NCI-H2029 treated with DMSO at 0.1 percent for 48 hours (cell line): Measurements from ENCODE around the gene XPR1.

Source experiments
- DNase-seq: peaks from one replicate; lab custom pipeline; 2025; lab: John Stamatoyannopoulos, UW

XPR1 gene

DNA sequence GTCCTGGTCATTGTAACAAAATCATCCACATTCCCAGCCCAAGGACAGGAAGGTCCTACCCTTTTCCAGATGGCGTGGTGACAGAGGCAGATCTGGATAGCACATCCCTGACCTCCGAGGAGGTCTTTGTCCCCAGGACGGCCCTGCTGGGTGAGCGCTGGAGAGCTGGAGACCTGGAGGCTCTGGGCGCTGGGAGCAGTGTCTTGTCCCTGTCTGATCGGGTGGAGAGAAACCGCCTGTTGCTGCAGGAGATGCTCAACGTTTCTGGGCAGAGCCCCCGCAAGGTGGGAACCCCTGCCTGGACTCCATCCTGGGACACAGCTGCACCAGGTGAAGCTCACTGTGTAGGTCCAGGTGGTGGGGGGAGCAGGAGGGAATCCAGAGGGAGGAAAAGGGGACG, 284.9 kb downstream of the XPR1 start:
- no peak for DNase-seq

DNA sequence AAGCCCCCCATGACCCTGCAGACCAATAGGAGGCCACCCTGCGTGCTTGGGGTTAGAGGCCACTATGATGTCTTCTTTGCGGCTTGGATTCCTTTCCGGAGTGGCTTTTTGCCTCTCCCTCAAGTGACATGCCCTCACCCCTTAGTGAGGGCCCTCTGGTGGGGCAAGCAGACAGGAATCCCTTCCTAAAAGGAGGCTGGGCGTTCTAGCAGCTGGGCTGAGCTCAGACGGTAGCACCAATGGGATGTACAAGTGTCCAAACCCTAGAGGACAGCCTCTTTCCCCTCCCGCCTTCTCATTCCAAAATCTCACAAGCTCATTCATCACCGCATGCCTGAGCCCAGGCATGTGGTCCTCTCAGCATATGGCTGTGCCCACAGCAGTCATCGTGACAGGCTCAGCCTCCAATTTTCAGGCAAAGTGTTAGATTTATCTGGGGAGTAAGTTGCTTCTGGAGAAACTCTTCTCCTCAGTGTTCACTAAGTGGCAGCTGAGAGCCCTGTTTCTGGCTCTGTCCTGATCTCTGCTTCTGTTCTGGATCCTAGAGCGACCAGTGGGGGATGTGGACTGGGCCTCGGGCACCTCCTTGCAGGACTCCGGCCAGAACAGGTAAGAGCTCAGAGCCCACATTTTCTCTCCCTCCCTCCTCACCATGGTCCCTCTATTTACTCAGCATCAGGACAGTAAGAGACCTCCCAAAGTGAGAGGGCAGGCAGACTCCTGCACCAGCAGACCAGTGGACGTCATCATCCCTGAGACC, 285.7 kb downstream of the XPR1 start:
- DNase-seq: no peak

DNA sequence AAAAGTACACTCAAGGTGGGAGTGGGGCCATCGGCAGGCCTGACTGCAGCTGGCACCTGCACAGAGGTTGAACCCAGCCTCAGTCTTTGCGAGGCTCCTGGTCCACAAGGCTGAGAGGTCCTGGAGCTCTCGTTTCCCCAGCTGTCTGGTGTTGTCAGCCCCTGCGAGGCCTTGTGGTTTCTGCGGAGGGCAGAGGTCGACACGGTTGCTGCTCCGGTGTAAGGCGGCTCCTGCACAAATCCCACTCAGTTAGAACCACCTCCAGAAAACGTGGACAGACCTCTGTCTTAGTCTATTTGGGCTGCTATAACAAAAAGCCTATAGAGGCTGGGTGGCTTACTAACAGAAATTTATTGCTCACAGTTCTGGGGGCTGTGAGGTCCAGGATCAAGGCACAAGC, 286.7 kb downstream of the XPR1 start:
- DNase-seq: no peak

DNA sequence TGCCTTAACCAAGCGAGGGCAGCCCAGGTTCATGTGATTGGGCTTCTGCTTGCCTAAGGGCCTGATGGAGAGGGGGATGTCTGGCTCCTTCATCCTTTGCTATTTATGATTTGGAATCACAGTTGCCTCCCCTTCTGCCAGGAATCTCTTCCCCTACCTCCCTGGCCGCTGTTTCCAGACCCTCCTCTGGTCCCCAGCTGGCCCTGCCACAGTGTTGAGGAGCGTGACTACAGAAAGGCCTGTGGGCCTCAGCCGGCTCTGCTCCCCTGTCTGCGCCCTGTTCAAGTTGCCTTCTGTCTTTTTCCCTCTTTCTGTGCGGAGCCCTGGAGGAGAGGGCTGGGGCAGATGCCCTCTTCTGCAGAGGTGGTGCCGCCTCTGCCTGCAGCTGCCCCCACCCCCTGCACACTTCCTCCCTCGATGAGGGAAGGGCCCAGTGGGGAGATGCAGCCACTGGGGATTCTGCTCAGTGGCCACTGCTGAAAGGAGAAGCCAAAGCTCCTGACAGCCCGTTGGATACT, 287.4 kb downstream of the XPR1 start:
- DNase-seq: no peak

DNA sequence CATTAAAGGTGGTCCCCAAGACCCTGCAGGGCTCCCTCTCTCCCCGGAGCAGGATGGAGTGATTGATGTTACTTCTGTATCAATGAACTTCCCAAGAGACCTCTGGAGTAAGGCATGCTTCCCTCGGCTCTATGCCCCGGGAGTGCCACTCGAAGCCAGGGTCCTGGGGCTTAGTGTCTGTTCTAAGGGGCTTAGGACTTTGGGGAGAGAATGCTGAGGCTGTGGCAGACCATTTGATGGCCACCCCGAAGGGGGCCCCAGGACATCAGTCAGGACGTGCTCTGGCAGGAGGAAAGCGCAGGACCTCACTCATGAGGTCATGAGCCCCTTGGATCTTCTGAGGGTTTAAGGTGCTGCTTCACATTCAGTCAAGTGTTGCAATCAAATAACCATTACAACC, 288.4 kb downstream of the XPR1 start:
- DNase-seq: no peak

DNA sequence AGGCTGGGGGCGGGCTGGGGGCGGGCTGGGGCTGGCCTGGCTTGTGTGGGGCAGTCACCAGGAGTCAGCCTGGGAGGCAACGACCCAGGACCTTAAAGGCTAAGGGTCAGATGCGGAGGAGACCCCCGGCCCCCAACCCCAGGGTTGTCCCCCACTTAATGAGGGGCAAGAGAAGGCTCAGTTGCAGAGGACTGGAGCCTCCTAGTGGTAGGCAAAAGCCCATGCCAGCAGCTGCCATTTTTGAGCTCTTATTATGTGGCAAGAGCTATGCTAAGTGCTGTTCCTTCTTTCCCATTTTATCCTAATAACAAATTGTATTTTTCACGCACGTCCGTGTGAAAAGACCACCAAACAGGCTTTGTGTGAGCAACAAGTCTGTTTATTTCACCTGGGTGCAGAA, 288.9 kb downstream of the XPR1 start:
- no peak for DNase-seq

DNA sequence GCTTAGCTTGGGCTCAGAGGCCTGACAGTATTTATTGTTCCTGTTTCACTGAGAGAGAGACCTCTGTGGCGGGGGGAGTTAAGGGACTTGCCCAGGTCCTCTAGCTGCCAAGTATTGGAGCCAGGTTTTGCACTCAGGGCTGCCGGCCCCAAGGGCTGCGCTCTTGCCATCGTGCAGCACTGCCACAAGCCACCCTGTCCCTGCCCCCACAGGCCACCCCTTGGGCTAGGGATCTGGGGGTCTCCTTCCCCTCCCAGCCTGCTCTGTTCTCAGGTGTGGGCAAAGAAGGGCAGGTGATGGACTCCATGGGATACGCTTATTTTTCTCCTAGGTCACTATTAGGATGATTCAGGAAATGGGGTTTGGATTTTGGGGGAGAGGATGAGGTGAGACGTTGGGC, 289.6 kb downstream of the XPR1 start:
- no peak for DNase-seq

DNA sequence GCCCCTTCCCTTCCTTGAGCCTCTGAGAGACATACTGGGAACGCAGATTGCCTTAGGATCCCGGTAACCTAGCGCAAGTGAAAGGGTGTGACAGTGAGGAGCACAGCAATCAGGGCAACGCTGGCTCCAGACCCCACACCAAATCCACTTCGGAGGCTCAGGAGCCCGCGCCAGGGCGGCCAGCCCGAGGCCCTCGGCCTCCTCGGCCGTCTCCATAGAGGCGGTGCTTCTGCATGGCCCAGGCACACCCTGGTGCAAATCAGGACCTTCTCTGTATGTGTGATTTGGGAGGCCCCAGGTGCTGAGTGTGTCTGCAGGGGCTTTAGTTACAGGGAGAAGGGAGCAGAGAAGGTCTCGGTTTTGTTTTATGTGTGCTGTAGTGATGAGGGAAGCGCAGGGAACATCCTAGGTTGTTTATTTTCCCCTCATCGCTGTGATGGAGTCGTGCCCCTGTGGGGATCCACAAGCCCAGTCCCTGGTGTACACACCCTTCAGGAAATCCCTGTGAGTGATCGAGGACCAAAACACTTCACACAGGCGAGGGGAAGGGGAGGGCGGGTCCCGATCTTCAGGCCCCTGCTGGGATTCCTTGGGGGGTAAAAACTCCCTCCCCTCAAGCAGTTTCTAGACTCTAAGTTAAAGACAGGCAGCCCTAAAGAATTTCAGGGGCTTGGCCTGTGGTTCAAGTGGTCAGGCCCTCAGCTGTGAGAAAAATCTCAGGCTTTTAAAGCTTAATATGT, 290.2 kb downstream of the XPR1 start:
- DNase-seq: no peak

DNA sequence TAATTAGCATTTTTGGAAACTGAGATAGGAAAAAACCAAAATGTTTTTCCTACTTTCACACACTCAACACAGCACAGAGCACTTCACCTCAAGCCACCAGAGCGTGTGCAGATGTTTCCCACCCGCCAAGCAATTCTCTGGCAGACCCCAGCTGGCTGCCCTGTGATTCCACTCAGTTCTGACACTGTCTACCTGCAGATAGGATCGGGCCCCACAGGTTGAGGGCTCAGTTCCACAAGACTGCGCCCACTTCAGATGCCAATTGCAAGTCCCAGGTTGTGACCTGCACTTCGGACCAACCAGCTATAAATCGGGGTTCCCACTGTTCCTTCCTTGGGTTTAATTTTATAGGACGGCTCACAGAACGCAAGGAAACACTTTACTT, 290.8 kb downstream of the XPR1 start:
- no peak for DNase-seq

DNA sequence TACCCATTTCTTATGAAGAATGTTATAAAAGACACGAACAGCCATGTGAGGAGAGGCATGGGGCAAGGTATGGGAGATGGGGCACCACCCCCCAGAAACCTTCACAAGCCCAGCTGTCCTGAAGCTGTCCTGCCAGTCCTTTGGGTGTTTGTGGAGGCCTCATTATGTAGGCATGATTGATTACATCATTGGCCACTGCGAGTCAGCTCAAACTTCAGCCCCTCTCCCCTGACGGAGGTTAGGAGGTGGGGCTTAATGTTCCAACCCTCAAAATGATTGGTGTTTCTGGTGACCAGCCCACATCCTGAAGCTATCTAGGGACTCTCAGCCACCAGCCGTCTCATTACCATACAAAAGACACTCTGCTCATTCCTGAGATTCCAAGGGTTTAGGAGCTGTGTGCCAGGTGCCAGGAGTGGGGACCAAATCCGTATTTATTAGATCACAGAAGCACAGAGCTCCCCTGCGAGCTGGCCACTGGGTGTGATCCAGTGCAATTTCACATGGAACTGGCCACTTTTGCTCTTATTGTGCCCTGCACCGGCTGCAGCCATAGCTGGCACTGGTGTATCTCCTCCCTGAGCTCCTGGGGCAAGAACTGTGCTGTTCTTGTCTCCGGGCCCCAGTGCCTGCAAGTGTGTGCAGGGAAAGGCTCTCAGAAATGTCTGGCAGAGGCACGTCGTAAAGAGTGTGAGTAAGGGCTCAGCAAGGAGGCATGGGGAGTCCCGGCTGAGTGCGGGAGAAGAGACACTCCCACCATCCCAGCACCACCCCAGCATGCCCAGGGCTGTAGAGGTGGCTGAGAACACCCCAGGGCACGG, 291.4 kb downstream of the XPR1 start:
- no peak for DNase-seq

DNA sequence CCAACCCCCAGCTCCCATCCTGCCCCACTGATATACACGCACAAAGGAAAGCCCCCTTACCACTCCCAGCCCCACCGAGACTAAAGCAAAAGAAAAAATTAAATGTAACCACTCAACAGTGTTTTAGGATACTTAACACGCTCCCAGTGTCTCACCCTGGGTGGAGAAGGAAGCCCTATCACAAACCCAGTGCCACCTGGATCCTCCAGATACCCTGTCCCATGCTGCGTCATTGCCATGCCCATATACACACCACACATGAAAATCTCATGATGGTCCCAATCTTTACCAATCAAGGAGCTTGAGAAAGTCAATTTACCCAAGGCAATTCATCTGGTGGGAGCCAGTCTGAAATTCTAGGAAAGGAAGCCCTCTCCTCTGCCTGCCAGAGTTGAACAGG, 292.1 kb downstream of the XPR1 start:
- no peak for DNase-seq

DNA sequence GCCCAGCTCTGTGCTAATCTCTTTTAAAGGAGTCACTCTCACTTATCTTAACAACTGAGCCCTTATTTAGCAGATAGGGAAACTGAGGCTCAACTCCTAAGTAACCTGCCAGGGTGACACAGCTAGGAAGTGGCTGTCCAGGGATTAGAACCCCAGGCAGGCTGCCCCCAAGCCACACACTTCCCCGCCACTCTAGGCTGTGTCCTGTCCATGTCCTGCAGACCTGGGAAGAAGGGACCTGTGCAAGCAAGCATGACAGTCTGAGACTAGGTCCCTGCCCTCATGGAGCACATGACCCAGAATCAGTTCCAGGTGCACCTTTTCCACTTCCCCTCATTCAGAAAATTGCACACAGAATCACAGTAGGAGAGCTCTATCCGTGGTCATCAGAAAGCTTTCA, 293.1 kb downstream of the XPR1 start:
- no peak for DNase-seq

DNA sequence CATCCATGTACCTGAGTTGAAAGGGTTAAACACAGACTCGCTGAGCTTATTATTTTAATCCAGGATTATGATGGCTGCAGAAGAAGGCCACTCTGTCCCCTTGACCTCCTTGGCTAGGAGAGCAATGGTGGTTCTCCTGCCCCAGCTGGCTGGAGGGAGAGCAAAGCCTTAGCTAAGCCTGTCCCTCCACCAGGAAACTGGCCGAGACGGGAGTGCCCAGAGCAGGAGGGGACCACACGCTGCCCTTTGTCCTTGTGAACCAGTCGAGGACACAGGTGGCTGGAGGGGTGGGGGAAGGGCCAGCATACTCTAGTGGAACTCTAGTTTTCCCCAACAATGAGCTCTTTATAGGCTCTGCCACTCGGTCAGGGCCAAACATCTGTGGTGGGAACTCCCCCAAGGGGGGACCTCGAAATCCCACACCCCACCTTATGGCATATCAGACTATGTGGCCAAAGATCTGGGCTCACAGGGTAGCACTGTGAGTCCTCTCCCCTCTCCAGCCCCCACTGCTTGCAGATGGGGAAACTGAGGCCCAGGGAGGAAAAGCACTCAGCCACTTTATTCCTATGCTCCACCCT, 293.7 kb downstream of the XPR1 start:
- no peak for DNase-seq

DNA sequence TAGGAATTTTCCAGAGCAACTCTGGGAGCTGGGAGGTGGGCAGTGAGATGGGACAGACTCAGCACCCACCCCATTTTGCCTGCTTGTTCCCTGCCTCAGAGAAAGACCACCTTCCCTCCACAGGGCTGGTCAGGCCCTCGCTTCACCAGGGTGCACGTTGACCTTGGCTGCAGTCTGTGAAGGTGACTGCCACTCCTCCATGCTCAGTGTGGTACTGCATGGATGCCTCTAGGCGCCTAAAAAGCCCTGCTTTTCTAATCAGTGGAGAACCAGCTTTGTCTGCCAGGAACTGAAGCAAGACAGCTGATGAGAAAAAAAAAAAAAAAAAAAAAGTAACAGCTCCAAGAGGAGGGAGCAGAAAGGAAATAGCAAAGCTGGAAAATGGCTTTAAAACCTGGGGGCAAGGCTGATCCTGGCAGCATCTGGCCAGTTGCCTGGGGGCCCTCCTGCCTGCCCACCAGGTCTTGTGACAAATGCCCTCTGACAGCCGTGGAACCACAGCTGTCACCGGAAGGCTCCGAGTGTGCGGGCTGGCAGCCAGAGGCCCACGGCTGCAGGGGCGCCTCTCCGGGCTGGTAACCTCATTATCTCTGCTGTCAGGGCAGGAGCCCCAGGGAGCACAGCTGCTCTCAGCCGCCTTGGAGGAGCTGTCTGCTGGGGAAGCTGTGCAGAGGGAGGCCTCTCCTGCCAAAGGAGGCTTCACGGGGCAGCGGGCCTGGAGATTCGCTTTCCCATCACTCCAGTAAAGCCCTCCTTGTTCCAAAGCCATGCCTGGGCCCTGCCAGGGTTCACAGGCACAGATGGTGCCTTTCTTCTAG, 294.6 kb downstream of the XPR1 start:
- DNase-seq: peak; percentile 2

DNA sequence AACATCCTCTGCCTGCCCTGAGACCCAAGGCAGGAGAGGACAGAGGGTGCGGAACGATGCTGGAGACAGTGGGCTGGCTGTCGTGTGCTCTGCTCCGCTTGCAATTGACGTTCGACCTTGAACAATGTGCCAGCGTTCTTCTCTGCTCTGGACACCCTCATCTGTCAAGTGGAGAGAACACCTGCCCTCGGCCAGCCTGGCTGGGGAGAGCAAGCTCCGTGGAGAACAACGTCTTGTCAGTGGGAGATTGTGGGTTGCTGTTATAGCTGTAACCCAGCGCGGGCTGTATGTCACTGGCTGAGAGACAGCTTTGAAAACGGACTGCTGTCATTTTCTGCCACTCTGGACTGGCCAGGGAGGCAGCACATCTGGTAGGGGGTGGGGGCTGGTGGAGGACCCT, 295.5 kb downstream of the XPR1 start:
- peak; percentile 27 for DNase-seq

DNA sequence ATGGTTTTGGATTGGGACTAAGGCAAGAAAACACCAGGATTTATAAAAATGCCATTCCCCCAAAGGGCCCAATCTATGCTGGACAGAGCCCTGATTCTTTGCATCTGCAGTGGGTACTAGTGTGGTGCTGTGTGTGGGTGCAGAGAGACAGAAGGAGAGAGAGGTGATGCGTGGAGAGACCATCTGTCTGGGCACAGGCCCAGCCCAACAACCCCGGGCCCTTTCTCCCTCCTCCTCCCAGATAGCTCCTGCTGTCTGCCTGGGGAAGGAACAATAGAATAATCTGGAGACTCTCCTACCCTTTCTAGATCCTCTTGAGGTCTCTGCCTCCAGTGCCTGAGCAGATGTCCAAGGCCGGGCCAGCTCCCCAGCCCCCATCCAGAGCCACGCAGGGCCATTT, 296.0 kb downstream of the XPR1 start:
- DNase-seq: peak; percentile 51

DNA sequence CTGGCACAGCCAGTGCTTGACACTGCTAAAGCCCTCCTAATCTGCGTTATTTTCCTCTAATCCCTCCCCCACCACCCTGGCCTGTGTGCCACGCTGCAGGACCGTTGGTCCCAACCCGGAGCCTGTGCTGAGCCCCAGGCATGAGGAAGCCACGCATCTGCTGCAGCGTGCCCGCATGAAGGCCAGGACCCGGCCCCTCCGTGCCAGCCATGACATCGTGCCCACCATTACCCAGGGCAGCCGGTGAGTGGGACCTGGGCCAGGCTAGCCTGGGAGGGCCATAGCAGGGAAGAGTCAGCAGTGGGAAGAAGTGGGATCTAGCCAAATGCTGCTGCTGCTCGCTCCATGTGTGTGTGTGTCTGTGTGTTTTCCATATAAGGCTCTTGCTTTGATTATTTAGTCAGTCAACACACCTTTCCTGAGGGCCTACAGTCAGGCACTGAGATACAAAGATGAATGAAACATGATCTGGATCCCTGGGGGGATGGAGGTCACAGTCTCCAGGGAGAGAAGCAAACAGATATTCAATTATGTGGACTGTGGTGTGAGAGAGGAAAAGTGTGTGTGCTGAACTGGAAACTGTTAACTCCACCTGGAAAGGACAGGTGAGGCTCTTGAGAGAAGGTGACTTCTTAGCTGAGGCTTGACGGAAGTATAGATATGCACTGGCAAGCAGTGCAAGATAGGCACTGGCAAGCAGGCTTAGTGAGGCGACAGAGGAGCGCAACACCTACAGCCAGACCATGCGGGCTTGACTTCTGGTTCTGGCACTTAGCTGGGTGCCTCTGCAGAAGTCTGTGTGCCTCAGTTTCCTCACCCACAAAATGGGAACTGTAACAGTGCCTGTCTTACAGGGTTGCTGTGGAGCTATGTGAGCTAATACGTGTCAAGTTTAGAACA, 296.8 kb downstream of the XPR1 start:
- peak; percentile 43 for DNase-seq

DNA sequence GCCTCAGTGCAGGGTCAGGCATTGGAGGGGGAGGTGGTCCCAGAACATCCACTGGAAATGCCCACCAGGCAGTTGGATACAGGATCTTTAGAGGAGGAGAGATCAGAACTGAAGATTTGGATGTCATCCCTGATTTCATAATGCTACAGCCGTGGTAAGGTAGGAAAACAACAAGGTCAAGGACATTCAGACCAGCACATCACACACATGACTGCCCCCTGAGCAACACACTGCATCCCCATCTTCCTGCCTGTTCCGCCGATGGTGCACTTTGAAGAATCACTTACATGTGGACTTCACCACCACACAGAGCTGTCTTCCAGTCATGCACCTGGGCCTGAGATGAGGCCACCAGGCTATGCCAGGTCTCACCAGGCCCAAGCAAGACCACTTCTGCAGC, 297.6 kb downstream of the XPR1 start:
- DNase-seq: no peak

DNA sequence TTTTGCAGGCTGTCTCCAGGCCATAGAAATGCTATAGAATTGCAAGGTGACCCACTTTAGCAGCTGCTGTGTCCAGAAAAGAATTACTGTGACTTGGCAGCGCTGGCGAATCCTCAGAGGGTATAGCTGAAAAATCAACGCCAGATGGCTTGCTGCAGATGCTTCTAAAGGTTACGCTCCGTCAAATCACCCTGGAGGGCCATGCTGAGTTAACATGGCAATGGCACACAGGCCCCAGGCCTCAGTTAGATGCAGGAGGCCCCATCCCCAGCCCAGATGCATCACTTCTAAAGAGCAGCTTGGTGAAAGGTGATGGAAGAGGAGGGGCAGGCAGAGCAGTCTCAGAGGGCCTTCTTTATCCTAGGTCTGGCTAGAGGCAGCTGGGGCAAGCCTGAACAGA, 298.9 kb downstream of the XPR1 start:
- no peak for DNase-seq

DNA sequence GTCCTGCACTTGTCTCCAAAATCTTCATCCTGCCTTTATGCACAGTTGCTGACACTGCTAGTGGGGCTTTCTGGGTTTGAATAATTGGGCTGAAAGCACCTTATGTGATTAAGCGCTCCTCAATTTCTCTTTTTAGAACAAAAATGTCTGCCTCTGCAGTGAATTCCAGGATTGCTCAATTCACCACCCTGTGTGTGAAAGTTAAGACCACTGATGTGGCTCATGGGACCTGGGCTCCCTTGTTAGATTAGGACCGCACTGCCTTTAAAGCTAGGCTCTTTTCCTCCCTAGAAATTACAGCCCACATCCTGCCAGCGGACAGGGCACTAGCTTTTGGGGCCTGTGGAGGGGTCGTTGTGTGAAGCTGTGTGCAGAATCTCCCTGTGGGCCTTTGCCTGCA, 299.7 kb downstream of the XPR1 start:
- DNase-seq: no peak
